Smooth muscle cell (in vitro differentiated cells): Measurements from ENCODE around the gene MET. TPM values are rescaled to one million over a fixed set of nuclear protein-coding genes. Genes with fewer than 3 reads are reported as not detected.

Experiments
- DNase-seq: peaks from one replicate; lab custom pipeline; 2025; ENCODE audit not compliant: unreplicated experiment; lab: John Stamatoyannopoulos, UW
- H2AFZ ChIP-seq: fragments of 200-600 bp; sonication (generic); 2 replicates; pipeline ENCODE4 v1.6.0; 2016; ENCODE audit warnings: antibody characterized with exemption, low read depth, mild to moderate bottlenecking
- H3F3A ChIP-seq: fragments of 200-600 bp; sonication (generic); 2 replicates; pipeline ENCODE4 v1.6.0; 2017; ENCODE audit warnings: antibody characterized with exemption, low read depth
- H3K27ac ChIP-seq: fragments of 200-600 bp; sonication (generic); 2 replicates; pipeline ENCODE4 v1.5.1; 2016; ENCODE audit warnings: low read depth, mild to moderate bottlenecking
- H3K27me3 ChIP-seq: fragments of 200-600 bp; sonication (generic); 2 replicates; pipeline ENCODE4 v1.6.1; 2016; ENCODE audit warnings: low read depth, mild to moderate bottlenecking
- H3K36me3 ChIP-seq: fragments of 200-600 bp; sonication (generic); 2 replicates; pipeline ENCODE4 v1.5.1; 2016; ENCODE audit warnings: low read depth
- H3K4me1 ChIP-seq: fragments of 200-600 bp; sonication (generic); 2 replicates; pipeline ENCODE4 v1.5.1; 2016; ENCODE audit warnings: low read depth
- H3K4me2 ChIP-seq: fragments of 200-600 bp; sonication (generic); 2 replicates; pipeline ENCODE4 v1.6.0; 2016; ENCODE audit warnings: mild to moderate bottlenecking
- H3K4me3 ChIP-seq: fragments of 200-600 bp; sonication (generic); 2 replicates; pipeline ENCODE4 v1.5.1; 2016; ENCODE audit warnings: mild to moderate bottlenecking
- H3K79me2 ChIP-seq: fragments of 200-600 bp; sonication (generic); 2 replicates; pipeline ENCODE4 v1.6.0; 2016; ENCODE audit warnings: low read depth, mild to moderate bottlenecking
- H3K9ac ChIP-seq: fragments of 200-600 bp; sonication (generic); 2 replicates; pipeline ENCODE4 v1.6.0; 2016; ENCODE audit warnings: low read depth
- H3K9me3 ChIP-seq: fragments of 200-600 bp; sonication (generic); replicated peaks from 2 replicates; pipeline ENCODE4 v1.5.1; 2016; ENCODE audit warnings: low read depth
- H4K20me1 ChIP-seq: fragments of 200-600 bp; sonication (generic); 2 replicates; pipeline ENCODE4 v1.6.0; 2016; ENCODE audit warnings: low read depth
- CTCF ChIP-seq: fragments of 200-600 bp; sonication (generic); IDR thresholded peaks from 2 replicates; pipeline ENCODE4 v1.5.1; 2017; ENCODE audit warnings: borderline replicate concordance, mild to moderate bottlenecking, antibody characterized with exemption; ENCODE audit not compliant: insufficient read depth, poor library complexity, severe bottlenecking
- WGBS: methylation state at CpG from one replicate; pipeline ENCODE4 v1.1.7; 2016; ENCODE audit warnings: low lambda C conversion rate; 5-methylcytosine and 5-hydroxymethylcytosine counted together
- polyA plus RNA-seq: library from polyadenylated mRNA; unstranded; fragments of >200 nt; fragmentation: Nextera tagmentation; extraction: Ambion mirVana; gene quantifications from 2 replicates; pipeline ENCODE4 v1.2.1, GENCODE V29; 2016
- total RNA-seq: library from RNA; depleted of rRNA; stranded (reverse); fragments of >200 nt; gene quantifications from 2 replicates; pipeline ENCODE4 v1.2.3, GENCODE V29; 2014

The MET gene
- total and polyA plus RNA-seq, 2 experiments from 2014 or later: 1.2 to 12.0 TPM

- Histone ChIP-seq H3K4me1 (no peaks in the 10 kb centered on the region), H3K4me2 (no peak overlapping the region), H3K9ac (no peak overlapping the region), H3K27ac (no peak overlapping the region), H2AFZ (no peak overlapping the region), H3K4me3 (no peak overlapping the region), H3K36me3 (no peaks in the 10 kb centered on the region), H3K79me2 (no peaks in the 10 kb centered on the region), H3K27me3 (no peaks in the 10 kb centered on the region), H4K20me1 (no peaks in the 10 kb centered on the region), H3K9me3 (no peaks in the 10 kb centered on the region), H3F3A (no peaks in the 10 kb centered on the region)
- no peak for TF ChIP-seq CTCF
- no peak for DNase-seq
- WGBS: 89% methylated on average over 3 of the region's 3 CpGs
Observed at GRCh38 chr7:116727432-116728009, 55.5 kb downstream of the MET start.

GRCh38 chr7:116728413-116728812, 56.4 kb downstream of the MET start:
- H3K4me2 ChIP-seq: no peak overlapping the region
- no peaks in the 10 kb centered on the region for H3F3A ChIP-seq
- DNase-seq: no peak
- TF ChIP-seq CTCF: no peak
- no peak overlapping the region for H2AFZ ChIP-seq
- no peaks in the 10 kb centered on the region for H3K79me2 ChIP-seq
- H3K36me3 ChIP-seq: no peaks in the 10 kb centered on the region
- no peaks in the 10 kb centered on the region for H3K27me3 ChIP-seq
- H4K20me1 ChIP-seq: no peaks in the 10 kb centered on the region
- H3K4me1 ChIP-seq: no peaks in the 10 kb centered on the region
- no peak overlapping the region for H3K9ac ChIP-seq
- no peak overlapping the region for H3K4me3 ChIP-seq
- H3K9me3 ChIP-seq: no peaks in the 10 kb centered on the region
- no peak overlapping the region for H3K27ac ChIP-seq
- 100% methylated on average over 1 of the region's 1 CpG for WGBS

- H3F3A ChIP-seq: no peaks in the 10 kb centered on the region
- H2AFZ ChIP-seq: no peak overlapping the region
- H3K36me3 ChIP-seq: no peaks in the 10 kb centered on the region
- no peak for TF ChIP-seq CTCF
- H3K4me3 ChIP-seq: no peak overlapping the region
- no peaks in the 10 kb centered on the region for H3K79me2 ChIP-seq
- H3K4me2 ChIP-seq: no peak overlapping the region
- no peaks in the 10 kb centered on the region for H3K27me3 ChIP-seq
- WGBS: 93% methylated on average over 9 of the region's 9 CpGs
- no peak for DNase-seq
- H4K20me1 ChIP-seq: no peaks in the 10 kb centered on the region
- no peak overlapping the region for H3K27ac ChIP-seq
- no peaks in the 10 kb centered on the region for H3K4me1 ChIP-seq
- H3K9ac ChIP-seq: no peak overlapping the region
- no peaks in the 10 kb centered on the region for H3K9me3 ChIP-seq
Observed at GRCh38 chr7:116730097-116731022, 58.4 kb downstream of the MET start.
